GM18508 (cell line): Measurements from ENCODE around the gene MAP7D1.

ENCODE experiments used
- ATAC-seq: cut with Tn5 transposase; IDR thresholded peaks from one replicate; pipeline ENCODE4 v1.9.1; 2021; ENCODE audit warnings: moderate number of reproducible peaks; ENCODE audit not compliant: insufficient read depth, unreplicated experiment

MAP7D1 gene

DNA sequence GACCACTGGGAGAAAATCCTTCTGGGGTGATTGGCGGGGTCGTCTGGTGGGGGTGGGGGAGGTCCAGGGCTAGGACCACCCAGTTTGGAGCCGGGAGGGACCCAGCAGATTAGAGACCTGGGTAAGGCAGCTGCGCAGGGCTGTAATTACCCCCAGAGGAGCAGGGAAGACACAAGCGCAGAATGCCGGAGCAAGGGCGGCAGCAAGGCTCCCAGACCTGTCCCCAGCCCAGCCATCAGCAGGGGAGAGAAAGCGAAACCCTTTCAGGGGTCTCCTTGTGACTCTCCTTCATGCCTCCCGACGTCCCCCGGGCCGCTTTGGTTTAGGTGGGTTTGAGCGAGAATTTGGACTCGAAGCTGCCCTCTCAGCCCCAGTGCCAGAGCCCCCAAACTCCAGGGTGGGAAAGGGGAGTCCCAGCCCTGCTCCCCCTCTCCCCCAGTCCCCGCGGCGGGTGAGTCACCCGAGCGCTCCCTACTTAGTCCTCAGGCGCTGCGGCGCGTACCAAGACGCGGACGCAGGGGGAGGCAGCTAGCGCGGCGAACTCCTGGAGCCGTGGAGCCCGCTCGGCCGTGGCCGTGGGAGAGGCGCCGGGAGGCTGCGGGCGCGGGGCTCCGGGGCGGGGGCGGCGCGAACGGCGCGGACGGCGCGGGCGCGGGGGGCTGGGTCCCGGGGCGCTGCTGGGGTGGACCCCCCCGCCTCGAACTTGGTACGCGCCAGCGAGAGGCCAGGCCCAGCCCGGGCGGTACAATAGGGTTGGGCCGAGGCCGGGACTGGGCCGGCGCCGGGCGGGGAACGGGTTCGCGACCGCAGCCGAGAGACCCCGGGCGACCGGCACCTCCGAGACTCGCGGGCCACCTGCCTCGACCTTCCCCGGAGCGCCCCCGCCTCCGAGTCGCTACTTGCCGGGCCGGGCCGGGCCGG, at the start of gene MAP7D1:
MAP7D1 (plus strand) TSS at position 753 of the 921 bp plus-strand sequence. CDS start 258 bp downstream, outside the sequence.
- no peak for ATAC-seq

DNA sequence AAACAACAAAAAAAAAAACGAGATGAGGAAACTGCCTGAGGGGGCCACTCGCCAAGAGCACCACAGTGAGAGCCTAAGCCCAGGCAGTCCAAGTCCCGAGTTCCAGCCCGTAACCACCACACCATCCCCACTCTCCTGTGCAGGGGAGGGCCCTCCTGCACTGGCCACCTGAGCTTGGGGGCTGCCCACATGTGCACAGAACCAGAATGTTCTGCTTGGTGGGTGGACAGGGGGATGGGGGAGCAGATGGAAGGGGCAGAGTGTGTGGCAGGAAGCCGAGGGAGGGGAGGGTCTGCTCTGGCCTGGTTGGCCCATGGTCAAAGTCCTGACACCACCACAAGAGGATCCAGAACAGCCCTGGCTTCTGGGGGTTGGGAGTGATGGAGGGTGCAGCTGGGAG, 49.7 kb upstream of the MAP7D1 start:
- ATAC-seq, result no peak

- ATAC-seq, result no peak
Measured at GRCh38 chr1:36107394-36107793, 48.6 kb upstream of the MAP7D1 start.

GRCh38 chr1:36108314-36108713, 47.6 kb upstream of the MAP7D1 start:
- ATAC-seq, result no peak

DNA sequence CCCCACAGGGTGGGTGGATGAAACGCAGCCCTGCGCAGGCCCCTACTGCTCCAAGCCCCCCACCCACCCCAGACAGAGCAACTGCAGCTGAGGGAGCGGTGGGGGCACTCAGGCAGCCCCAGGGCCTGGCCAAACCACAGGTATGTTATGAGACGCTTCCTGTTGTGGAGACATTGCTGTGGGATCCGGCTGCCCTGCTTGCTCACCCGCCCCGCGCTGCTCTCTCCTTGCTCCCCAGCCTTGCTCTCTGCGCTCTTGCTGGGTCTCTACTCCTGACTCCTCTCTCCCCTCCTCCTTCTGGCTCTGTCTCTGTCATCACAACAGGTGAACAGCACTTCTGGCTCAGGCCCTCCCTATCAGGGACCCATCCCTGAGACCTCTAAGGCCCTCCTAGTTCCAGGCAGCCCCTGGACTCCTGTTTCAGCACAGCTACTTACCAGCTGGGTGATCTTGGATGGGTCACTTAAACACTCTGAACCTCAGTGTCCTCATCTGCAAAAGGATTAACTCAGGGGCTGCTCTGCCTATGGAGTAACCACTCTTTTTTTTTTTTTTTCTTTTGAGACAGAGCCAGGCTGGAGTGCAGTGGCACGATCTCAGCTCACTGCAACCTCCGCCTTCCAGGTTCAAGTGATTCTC, 46.8 kb upstream of the MAP7D1 start:
- no peak for ATAC-seq

DNA sequence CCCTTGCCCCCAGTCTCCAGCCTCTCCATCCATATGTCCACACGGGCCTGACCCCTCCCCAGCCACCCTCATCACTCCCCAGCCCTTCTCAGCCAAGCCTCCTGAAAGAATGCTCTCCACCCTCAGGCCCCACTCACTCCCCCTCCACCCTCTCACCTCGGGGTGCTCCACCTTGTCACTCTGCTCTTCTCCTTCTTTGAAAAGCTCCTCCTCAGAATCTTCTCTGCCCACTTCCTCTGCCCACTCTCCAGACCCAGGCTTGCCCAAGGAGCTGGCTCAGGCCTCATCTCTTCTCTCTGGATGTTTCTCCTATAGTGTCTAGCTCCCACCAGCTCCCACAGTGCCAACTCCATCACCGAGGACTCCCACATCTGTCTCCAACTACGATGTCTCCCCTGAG, 44.8 kb upstream of the MAP7D1 start:
- ATAC-seq, result no peak

DNA sequence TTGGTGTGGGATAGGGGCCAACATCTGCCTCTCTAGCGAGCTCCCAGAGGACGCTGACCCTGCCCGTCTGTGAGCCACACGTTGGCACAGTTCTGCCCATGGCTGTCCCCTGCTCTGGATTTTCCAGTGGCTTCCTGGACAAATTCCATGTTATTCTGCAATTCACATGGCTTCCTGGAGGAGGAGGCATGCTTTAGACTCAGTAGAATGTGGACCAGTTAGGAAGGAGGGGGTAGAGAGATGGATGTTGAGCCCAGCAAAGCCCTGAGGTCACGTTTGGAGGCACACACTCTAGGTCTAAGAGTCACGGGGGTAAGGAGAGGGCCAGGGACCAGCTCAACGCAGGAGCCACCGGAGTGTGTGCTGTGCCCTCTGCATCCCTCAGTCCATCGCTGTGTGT, 43.1 kb upstream of the MAP7D1 start:
- no peak for ATAC-seq

GRCh38 chr1:36114371-36114770, 41.6 kb upstream of the MAP7D1 start:
- no peak for ATAC-seq

DNA sequence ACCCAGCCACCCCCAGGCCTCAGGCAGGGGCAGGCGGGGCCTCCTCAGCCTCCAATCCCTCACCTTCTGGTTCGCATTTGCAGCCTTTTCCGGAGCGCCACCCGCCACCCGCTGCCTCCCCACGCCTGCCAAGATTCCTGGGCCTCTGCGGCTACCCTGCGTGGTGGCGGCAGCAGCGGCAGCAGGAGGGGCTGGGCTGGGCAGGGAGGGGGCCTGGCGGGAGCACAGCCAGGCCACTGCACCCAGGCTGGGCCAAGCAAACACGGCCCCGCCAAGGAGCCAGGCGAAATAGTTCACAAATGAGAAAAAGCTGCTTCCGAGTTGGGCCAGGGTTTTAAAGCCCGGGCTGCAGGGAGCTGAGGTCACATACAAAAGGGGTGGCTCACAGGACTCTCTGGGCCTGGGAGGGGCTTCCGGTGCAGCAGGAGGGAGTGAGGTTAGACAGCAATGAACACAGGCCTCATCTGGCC, 40.7 kb upstream of the MAP7D1 start:
- no peak for ATAC-seq

DNA sequence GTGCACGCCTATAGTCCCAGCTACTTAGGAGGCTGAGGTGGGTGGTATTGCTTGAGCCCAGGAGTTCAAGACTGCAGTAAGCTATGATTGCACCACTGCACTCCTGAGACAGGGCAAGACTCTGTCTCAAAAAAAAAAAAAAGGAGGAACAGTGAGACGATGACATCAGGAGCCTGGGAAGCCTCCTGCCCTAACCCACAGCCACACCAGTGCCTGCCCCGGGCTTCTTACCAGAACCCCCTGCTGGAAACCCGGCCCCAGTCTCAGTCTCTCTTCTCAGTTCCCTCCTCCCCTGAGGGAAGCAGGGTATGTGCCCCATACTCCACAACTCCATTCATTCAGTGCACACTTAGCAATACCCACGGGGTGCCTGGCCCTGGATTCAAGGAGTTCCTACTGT, 40.0 kb upstream of the MAP7D1 start:
- no peak for ATAC-seq

DNA sequence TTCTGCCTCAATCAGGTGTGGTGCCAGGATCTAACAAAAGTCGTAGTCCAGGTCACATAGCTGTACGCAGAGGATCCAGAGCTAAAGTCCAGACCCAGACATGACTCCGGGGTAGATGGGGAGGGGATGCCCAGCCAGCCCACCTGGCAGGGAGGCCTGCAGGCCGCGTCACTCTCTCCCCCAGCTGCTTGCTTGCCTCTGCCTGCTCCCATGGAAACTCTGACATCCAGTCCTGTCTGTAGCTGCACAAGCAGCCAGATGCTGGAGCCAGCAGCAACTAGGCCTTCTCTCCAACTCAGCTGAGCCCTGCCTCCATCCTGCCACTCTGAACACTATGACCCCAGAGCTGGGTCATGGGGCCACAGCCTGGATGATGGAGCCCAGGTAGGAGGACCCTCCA, 39.1 kb upstream of the MAP7D1 start:
- no peak for ATAC-seq

DNA sequence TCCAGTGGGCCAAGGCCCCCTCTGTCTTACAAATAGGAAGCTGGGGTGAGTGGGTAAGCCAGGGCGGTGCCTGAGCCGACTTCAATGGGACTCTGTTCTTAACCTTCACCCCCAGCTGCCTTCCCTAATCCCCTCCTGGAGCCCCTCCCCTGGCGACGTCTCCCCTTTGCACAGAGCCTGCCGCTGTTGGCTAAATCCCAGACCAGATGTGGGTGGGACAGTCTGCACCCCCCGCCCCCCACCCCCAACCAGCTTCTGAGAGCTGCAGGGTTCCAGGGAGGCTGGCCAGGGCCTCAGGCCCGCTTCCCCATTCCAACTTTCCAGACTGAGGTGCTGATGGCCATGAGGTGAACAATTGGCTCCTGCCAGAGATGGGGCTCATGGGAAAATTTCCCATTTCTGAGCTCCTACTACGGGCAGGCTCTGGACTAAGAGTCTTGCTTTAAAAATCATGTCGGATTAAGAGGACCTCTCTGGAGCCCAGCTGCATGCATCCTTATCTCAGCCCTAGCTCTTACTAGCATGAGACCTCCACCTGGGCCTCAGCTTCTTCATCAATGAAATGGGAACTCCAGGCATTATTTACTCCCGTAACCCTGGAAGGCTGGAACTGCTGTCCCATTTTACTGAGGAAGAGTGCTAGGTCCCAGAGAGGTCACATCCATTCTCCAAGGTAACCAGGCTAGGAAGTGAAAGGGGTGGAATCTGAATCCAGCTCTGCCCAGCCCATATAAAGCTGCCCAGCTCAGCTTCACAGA, 37.3 kb upstream of the MAP7D1 start:
- ATAC-seq, result no peak

GRCh38 chr1:36119456-36119855, 36.5 kb upstream of the MAP7D1 start:
- ATAC-seq, result no peak

GRCh38 chr1:36122062-36123030, 33.6 kb upstream of the MAP7D1 start:
- no peak for ATAC-seq

- ATAC-seq, result no peak
Measured at GRCh38 chr1:36123356-36123755, 32.6 kb upstream of the MAP7D1 start.

- ATAC-seq, result no peak
Measured at GRCh38 chr1:36124404-36125128, 31.4 kb upstream of the MAP7D1 start.

- no peak for ATAC-seq
Measured at GRCh38 chr1:36125129-36125991, 30.6 kb upstream of the MAP7D1 start, which contains the start of gene COL8A2. Gene COL8A2, minus strand, starts transcription at chr1:36125222. Its CDS starts 24,980 bp downstream, at chr1:36100242.
